ENCODE measurements around the gene SMIM3. TPM values are rescaled to one million over a fixed set of nuclear protein-coding genes. Genes with fewer than 3 reads are reported as not detected.

The SMIM3 gene
- total and polyA plus RNA-seq, 2 of the 8 experiments (the other 6 are each of a cell fraction or from before 2014, with no cell fraction given): 10.4 to 15.7 TPM

- TF ChIP-seq SP1 (IDR thresholded peaks at IDR 0.05; ENCODE audit: low read depth, low read length): no peak
- no peak for TF ChIP-seq POLR2AphosphoS5 (IDR thresholded peaks at IDR 0.05; ENCODE audit: low read depth, low read length)
- TF ChIP-seq JUND (IDR thresholded peaks at IDR 0.05; ENCODE audit: low read length): no peak
- TF ChIP-seq RXRA (IDR thresholded peaks at IDR 0.05; ENCODE audit: insufficient read depth, low read depth, low read length): no peak
Measured at GRCh38 chr5:150780816-150781221, 2.3 kb downstream of the SMIM3 start (continued).
